K562 (cell line): ENCODE data around the gene ITGA3. TPM values are rescaled to one million over a fixed set of nuclear protein-coding genes. Genes with fewer than 3 reads are reported as not detected.

Experiments
- BRF1 ChIP-seq: IDR thresholded peaks from 3 replicates; pipeline ENCODE4 v1.6.1; 2011; ENCODE audit warnings: borderline replicate concordance, mild to moderate bottlenecking; ENCODE audit not compliant: insufficient read length; ENCODE audit errors: extremely low read depth
- CHCHD3 ChIP-seq: fragments of 250-450 bp; sonication (Bioruptor Pico); IDR thresholded peaks from 2 replicates; pipeline ENCODE4 v2.1.2; 2022; ENCODE audit warnings: mild to moderate bottlenecking
- ETV6 ChIP-seq, 3 experiments: fragments of 150-350 bp in 1 of 3; sonication (generic) in 1 of 3; formaldehyde crosslinking in 1 of 3; IDR thresholded peaks; 2 replicates each; pipeline versions ENCODE4 v1.6.1 to v1.8.0; 2014 to 2022; ENCODE audit warnings: borderline replicate concordance in 2 of 3, low read depth in 2 of 3, antibody characterized with exemption in 1 of 3, low read length in 1 of 3, mild to moderate bottlenecking in 1 of 3, missing genetic modification reagents in 1 of 3
- FOXK2 ChIP-seq, 2 experiments: fragments of 450-650 bp; IDR thresholded peaks in 1 of 2; conservative IDR thresholded peaks in 1 of 2; 2 replicates each; pipeline ENCODE4 v1.6.1; 2016; ENCODE audit warnings: low read depth in 2 of 2, mild to moderate bottlenecking in 1 of 2
- FOXP1 ChIP-seq: sonication (generic); formaldehyde crosslinking; IDR thresholded peaks from 2 replicates; pipeline ENCODE4 v1.8.0; 2022; ENCODE audit warnings: mild to moderate bottlenecking, missing genetic modification reagents
- FUS ChIP-seq: fragments of 200-400 bp; formaldehyde crosslinking; optimal IDR thresholded peaks from 2 replicates; pipeline ENCODE3; 2017; ENCODE audit warnings: low read depth, low read length
- HDAC1 ChIP-seq, 2 experiments: fragments of 450-650 bp; IDR thresholded peaks; 2 replicates each; pipeline ENCODE4 v1.6.1; 2016 to 2017; ENCODE audit warnings: inconsistent platforms in 1 of 2, mild to moderate bottlenecking in 1 of 2, moderate library complexity in 1 of 2
- KLF1 ChIP-seq: fragments of 450-650 bp; IDR thresholded peaks from 2 replicates; pipeline ENCODE4 v1.6.1; 2016; ENCODE audit warnings: missing genetic modification characterization, missing compliant biosample characterization
- NBN ChIP-seq: fragments of 450-650 bp; IDR thresholded peaks from 2 replicates; pipeline ENCODE4 v1.6.1; 2016; ENCODE audit warnings: low read depth, mild to moderate bottlenecking
- NR3C1 ChIP-seq: sonication (generic); formaldehyde crosslinking; IDR thresholded peaks from 2 replicates; pipeline ENCODE4 v1.8.1; 2022; ENCODE audit warnings: missing genetic modification reagents
- RFX7 ChIP-seq: fragments of 250-450 bp; sonication (Bioruptor Pico); IDR thresholded peaks from 2 replicates; pipeline ENCODE4 v1.5.1; 2021; ENCODE audit warnings: mild to moderate bottlenecking
- SLC30A9 ChIP-seq: fragments of 250-450 bp; sonication (Bioruptor Pico); IDR thresholded peaks from 2 replicates; pipeline ENCODE4 v1.8.0; 2022; ENCODE audit warnings: mild to moderate bottlenecking, moderate library complexity
- SMAD2 ChIP-seq: fragments of 150-350 bp; IDR thresholded peaks from 2 replicates; pipeline ENCODE4 v1.6.1; 2014; ENCODE audit warnings: low read depth, mild to moderate bottlenecking, low read length
- TRIM28 ChIP-seq: fragments of 450-650 bp; IDR thresholded peaks from 2 replicates; pipeline ENCODE4 v1.6.1; 2017
- ZC3H8 ChIP-seq: fragments of 450-650 bp; IDR thresholded peaks from 2 replicates; pipeline ENCODE4 v1.6.1; 2017
- ZNF408 ChIP-seq: fragments of 250-450 bp; sonication (Bioruptor Pico); IDR thresholded peaks from 2 replicates; pipeline ENCODE4 v1.4.0; 2020; ENCODE audit warnings: low read depth, mild to moderate bottlenecking, moderate library complexity
- polyA plus RNA-seq, 8 experiments: library from polyadenylated mRNA; depleted of rRNA in 4 of 8; stranded (reverse) in 5 of 8; unstranded in 3 of 8; fragments of >200 nt; fragmentation: Nextera tagmentation in 2 of 8; fragmentation: Illumina TruSeq in 1 of 8; extraction: Ambion mirVana in 2 of 8; extraction: Trizol in 1 of 8; gene quantifications; 2 replicates each; pipeline versions ENCODE4 v1.2.1 to v1.2.3, GENCODE V29; 2011 to 2014; ENCODE audit warnings: inconsistent platforms in 1 of 8, missing spikeins in 1 of 8
- total RNA-seq, 7 experiments: library from RNA; depleted of rRNA in 6 of 7; stranded (reverse); fragments of >200 nt in 6 of 7; fragmentation: Illumina TruSeq in 2 of 7; extraction: Trizol in 2 of 7; gene quantifications; 2 replicates each; pipeline versions ENCODE4 v1.2.1 to v1.2.3, GENCODE V29; 2011 to 2021; ENCODE audit warnings: low replicate concordance in 1 of 7
- TF ChIP-seq, protein P1 (sequence below): IDR thresholded peaks from 3 replicates; pipeline ENCODE4 v1.6.1; 2011; ENCODE audit warnings: borderline replicate concordance, mild to moderate bottlenecking; ENCODE audit not compliant: insufficient read length, insufficient read depth
- TF ChIP-seq, protein P2 (sequence below): IDR thresholded peaks from 2 replicates; pipeline ENCODE4 v1.6.1; 2011; ENCODE audit not compliant: insufficient read length; ENCODE audit errors: extremely low read depth
- TF ChIP-seq, protein P3 (sequence below): IDR thresholded peaks from 2 replicates; pipeline ENCODE4 v1.6.1; 2016; ENCODE audit warnings: missing genetic modification characterization, missing compliant biosample characterization
- TF ChIP-seq, protein P4 (sequence below): fragments of 450-650 bp; IDR thresholded peaks from 2 replicates; pipeline ENCODE4 v1.6.1; 2016; ENCODE audit warnings: low read depth, mild to moderate bottlenecking, moderate library complexity
- TF ChIP-seq, protein P5 (sequence below): fragments of 450-650 bp; formaldehyde crosslinking; IDR thresholded peaks from 2 replicates; pipeline ENCODE4 v1.4.0; 2022; ENCODE audit warnings: missing genetic modification characterization
- TF ChIP-seq, protein P6 (sequence below): sonication (generic); formaldehyde crosslinking; IDR thresholded peaks from 2 replicates; pipeline ENCODE4 v1.9.0; 2022; ENCODE audit warnings: mild to moderate bottlenecking, missing genetic modification reagents

The ITGA3 gene
- total and polyA plus RNA-seq, 9 of the 15 experiments (the other 6 are each of a cell fraction or from before 2014, with no cell fraction given) = 0.03 to 0.75 (median 0.14) TPM; not detected in 2

DNA sequence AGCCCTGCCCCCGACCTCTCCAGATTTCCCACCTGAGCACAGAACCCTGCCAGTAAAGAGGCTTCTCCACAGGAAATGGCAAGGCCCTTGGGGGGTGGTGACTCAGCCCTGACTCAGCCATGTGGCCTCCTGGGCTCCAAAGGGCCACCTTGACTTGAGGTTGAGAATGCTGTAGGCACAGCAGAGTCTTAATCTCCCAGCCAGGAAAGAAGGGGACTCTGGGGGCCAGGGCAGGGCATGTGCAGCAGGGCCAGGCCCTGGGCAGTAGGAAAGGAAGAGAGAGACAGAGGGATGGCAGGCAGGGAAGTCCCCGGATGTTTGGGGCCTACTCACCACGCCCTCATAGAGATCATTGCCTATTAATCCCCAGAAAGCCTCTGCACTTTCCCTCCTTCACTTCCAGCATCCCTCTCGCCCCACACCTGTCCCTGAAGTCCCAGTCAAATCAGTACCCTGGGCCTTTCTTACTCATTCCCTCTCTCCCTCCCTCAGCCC, 4.8 kb upstream of the ITGA3 start (continued):
- TF ChIP-seq RFX7 = no peak
- no peak for TF ChIP-seq ZC3H8
- TF ChIP-seq SLC30A9 = no peak
- TF ChIP-seq, protein P1, sequence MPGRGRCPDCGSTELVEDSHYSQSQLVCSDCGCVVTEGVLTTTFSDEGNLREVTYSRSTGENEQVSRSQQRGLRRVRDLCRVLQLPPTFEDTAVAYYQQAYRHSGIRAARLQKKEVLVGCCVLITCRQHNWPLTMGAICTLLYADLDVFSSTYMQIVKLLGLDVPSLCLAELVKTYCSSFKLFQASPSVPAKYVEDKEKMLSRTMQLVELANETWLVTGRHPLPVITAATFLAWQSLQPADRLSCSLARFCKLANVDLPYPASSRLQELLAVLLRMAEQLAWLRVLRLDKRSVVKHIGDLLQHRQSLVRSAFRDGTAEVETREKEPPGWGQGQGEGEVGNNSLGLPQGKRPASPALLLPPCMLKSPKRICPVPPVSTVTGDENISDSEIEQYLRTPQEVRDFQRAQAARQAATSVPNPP = no peak
- TF ChIP-seq SMAD2 = no peak
- TF ChIP-seq, protein P2, sequence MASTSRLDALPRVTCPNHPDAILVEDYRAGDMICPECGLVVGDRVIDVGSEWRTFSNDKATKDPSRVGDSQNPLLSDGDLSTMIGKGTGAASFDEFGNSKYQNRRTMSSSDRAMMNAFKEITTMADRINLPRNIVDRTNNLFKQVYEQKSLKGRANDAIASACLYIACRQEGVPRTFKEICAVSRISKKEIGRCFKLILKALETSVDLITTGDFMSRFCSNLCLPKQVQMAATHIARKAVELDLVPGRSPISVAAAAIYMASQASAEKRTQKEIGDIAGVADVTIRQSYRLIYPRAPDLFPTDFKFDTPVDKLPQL = no peak
- TF ChIP-seq BRF1 = no peak
- TF ChIP-seq, protein P3, sequence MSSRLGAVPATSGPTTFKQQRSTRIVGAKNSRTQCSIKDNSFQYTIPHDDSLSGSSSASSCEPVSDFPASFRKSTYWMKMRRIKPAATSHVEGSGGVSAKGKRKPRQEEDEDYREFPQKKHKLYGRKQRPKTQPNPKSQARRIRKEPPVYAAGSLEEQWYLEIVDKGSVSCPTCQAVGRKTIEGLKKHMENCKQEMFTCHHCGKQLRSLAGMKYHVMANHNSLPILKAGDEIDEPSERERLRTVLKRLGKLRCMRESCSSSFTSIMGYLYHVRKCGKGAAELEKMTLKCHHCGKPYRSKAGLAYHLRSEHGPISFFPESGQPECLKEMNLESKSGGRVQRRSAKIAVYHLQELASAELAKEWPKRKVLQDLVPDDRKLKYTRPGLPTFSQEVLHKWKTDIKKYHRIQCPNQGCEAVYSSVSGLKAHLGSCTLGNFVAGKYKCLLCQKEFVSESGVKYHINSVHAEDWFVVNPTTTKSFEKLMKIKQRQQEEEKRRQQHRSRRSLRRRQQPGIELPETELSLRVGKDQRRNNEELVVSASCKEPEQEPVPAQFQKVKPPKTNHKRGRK (tag) = no peak
- no peak for TF ChIP-seq FUS
- no peak for TF ChIP-seq FOXP1 (CRISPR knock-in tag)
- no peak for TF ChIP-seq TRIM28
- TF ChIP-seq CHCHD3 (CRISPR knock-in tag) = no peak
- no peak for TF ChIP-seq NBN
- TF ChIP-seq, protein P4, sequence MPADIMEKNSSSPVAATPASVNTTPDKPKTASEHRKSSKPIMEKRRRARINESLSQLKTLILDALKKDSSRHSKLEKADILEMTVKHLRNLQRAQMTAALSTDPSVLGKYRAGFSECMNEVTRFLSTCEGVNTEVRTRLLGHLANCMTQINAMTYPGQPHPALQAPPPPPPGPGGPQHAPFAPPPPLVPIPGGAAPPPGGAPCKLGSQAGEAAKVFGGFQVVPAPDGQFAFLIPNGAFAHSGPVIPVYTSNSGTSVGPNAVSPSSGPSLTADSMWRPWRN = no peak
- TF ChIP-seq ETV6 (IDR thresholded peaks at IDR 0.05; ENCODE audit: borderline replicate concordance in 1 of 2, low read depth in 2 of 2, low read length in 1 of 2) = no peak
- no peak for TF ChIP-seq ETV6 (CRISPR knock-in tag; IDR thresholded peaks at IDR 0.05; ENCODE audit: borderline replicate concordance)
- no peak for TF ChIP-seq NR3C1
- TF ChIP-seq HDAC1 (IDR thresholded peaks at IDR 0.05) = no peak
- no peak for TF ChIP-seq FOXK2 (conservative IDR thresholded peaks at IDR 0.05 in 1 of 2, IDR thresholded peaks at IDR 0.05 in 1 of 2; ENCODE audit: low read depth in 2 of 2)
- TF ChIP-seq ZNF408 (CRISPR knock-in tag) = no peak
- no peak for TF ChIP-seq KLF1 (tag)
- TF ChIP-seq, protein P5, sequence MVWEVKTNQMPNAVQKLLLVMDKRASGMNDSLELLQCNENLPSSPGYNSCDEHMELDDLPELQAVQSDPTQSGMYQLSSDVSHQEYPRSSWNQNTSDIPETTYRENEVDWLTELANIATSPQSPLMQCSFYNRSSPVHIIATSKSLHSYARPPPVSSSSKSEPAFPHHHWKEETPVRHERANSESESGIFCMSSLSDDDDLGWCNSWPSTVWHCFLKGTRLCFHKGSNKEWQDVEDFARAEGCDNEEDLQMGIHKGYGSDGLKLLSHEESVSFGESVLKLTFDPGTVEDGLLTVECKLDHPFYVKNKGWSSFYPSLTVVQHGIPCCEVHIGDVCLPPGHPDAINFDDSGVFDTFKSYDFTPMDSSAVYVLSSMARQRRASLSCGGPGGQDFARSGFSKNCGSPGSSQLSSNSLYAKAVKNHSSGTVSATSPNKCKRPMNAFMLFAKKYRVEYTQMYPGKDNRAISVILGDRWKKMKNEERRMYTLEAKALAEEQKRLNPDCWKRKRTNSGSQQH (CRISPR knock-in tag) = no peak
- TF ChIP-seq, protein P6, sequence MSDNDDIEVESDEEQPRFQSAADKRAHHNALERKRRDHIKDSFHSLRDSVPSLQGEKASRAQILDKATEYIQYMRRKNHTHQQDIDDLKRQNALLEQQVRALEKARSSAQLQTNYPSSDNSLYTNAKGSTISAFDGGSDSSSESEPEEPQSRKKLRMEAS (CRISPR knock-in tag) = peak; percentile 72
